ENCODE measurements around the gene RASAL3.

Gene RASAL3

DNA sequence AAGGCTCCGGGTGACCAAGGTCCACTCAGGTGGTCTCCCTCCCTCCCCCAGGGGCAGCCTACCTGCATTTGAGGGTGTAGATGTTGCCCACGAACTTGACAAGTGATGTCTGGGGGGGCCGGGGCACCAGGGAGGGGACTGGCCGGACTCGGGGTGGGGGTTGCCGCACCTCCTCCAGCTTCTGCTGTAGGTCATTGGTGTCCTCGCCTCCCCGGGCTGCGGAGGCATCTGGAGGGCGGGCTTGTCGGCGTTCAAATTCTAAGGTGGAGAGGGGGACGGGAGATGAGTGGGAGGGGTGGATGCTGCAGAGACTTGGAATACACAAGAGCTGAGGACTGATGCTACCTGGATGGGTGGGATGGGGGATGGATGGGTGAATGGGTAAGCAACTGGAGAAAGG lies 40.2 kb downstream of the RASAL3 start:
- no peak overlapping the region for H3K27ac ChIP-seq (ENCODE audit: low read length)
- no peaks in the 10 kb centered on the region for H3K27me3 ChIP-seq (replicated peaks; ENCODE audit: insufficient read depth, low read length)
- H3K36me3 ChIP-seq (replicated peaks; ENCODE audit: insufficient read depth, low read length): peaks cover 8% of the 10 kb centered on the region; the same call in 1 of the 2 replicates
- H3K9ac ChIP-seq (ENCODE audit: low read length): no peak overlapping the region
- no peaks in the 10 kb centered on the region for H3K9me2 ChIP-seq (replicated peaks; ENCODE audit: insufficient read depth, low read length)
- H3F3A ChIP-seq (ENCODE audit: insufficient read depth, low read length): peaks cover 7% of the 10 kb centered on the region; the same call in 1 of the 2 replicates
- H2AFZ ChIP-seq (ENCODE audit: low read length): no peak overlapping the region
- H4K20me1 ChIP-seq (ENCODE audit: insufficient read depth, low read length): no peaks in the 10 kb centered on the region
- no peak overlapping the region for H3K4me2 ChIP-seq (ENCODE audit: low read depth, low read length)
- no peak for DNase-seq
- TF ChIP-seq EZH2 (optimal IDR thresholded peaks at IDR 0.05; ENCODE audit: low read depth, low read length) (no peak), EZH2phosphoT487 (IDR thresholded peaks at IDR 0.05; ENCODE audit: low read length) (no peak)
- TF ChIP-seq, protein P1, sequence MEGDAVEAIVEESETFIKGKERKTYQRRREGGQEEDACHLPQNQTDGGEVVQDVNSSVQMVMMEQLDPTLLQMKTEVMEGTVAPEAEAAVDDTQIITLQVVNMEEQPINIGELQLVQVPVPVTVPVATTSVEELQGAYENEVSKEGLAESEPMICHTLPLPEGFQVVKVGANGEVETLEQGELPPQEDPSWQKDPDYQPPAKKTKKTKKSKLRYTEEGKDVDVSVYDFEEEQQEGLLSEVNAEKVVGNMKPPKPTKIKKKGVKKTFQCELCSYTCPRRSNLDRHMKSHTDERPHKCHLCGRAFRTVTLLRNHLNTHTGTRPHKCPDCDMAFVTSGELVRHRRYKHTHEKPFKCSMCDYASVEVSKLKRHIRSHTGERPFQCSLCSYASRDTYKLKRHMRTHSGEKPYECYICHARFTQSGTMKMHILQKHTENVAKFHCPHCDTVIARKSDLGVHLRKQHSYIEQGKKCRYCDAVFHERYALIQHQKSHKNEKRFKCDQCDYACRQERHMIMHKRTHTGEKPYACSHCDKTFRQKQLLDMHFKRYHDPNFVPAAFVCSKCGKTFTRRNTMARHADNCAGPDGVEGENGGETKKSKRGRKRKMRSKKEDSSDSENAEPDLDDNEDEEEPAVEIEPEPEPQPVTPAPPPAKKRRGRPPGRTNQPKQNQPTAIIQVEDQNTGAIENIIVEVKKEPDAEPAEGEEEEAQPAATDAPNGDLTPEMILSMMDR (IDR thresholded peaks at IDR 0.05; ENCODE audit: low read length): no peak
- no peak overlapping the region for H3K4me3 ChIP-seq (ENCODE audit: low read length)
- peaks cover 14% of the 10 kb centered on the region for H3K79me2 ChIP-seq (ENCODE audit: low read length)
- H3K9me3 ChIP-seq (replicated peaks; ENCODE audit: insufficient read depth, low read length): no peaks in the 10 kb centered on the region
- H3K4me1 ChIP-seq (ENCODE audit: low read length): 0 out of 2 replicates have a peak, but pooled peaks cover 5% of the 10 kb centered on the region

DNA sequence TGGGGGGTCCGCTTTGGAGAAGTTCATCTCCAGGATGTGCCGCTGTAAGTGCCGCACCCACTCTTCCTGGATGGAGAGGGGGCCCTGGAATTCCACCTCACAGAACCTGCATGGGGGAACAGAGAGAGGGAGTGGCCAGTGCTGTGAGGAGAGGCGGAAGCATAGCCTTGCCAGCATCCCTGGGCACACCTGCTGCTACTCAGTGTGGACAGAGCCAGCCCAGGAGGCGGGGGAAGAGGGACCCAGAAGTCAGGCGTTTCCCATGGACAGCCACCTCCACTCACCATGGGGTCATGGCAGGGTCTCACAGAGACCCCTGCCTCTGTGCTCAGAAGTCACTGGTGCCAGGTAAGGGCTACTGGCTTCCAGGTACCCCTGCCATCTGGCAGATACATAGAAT lies 41.2 kb downstream of the RASAL3 start:
- H3K27me3 ChIP-seq (replicated peaks; ENCODE audit: insufficient read depth, low read length): no peaks in the 10 kb centered on the region
- peaks cover 11% of the 10 kb centered on the region for H3K79me2 ChIP-seq (ENCODE audit: low read length)
- no peak overlapping the region for H2AFZ ChIP-seq (ENCODE audit: low read length)
- no peak overlapping the region for H3K4me2 ChIP-seq (ENCODE audit: low read depth, low read length)
- H3K9ac ChIP-seq (ENCODE audit: low read length): no peak overlapping the region
- H4K20me1 ChIP-seq (ENCODE audit: insufficient read depth, low read length): no peaks in the 10 kb centered on the region
- H3K9me2 ChIP-seq (replicated peaks; ENCODE audit: insufficient read depth, low read length): no peaks in the 10 kb centered on the region
- H3K4me1 ChIP-seq (ENCODE audit: low read length): 0 out of 2 replicates have a peak, but pooled peaks cover 5% of the 10 kb centered on the region
- H3K36me3 ChIP-seq (replicated peaks; ENCODE audit: insufficient read depth, low read length): peaks cover 8% of the 10 kb centered on the region; the same call in 1 of the 2 replicates
- H3K27ac ChIP-seq (ENCODE audit: low read length): no peak overlapping the region
- H3K4me3 ChIP-seq (ENCODE audit: low read length): no peak overlapping the region
- H3K9me3 ChIP-seq (replicated peaks; ENCODE audit: insufficient read depth, low read length): no peaks in the 10 kb centered on the region
- TF ChIP-seq, protein P1 (IDR thresholded peaks at IDR 0.05; ENCODE audit: low read length): no peak
- TF ChIP-seq EZH2phosphoT487 (IDR thresholded peaks at IDR 0.05; ENCODE audit: low read length): no peak
- no peak for DNase-seq
- peaks cover 7% of the 10 kb centered on the region; the same call in 1 of the 2 replicates for H3F3A ChIP-seq (ENCODE audit: insufficient read depth, low read length)

DNA sequence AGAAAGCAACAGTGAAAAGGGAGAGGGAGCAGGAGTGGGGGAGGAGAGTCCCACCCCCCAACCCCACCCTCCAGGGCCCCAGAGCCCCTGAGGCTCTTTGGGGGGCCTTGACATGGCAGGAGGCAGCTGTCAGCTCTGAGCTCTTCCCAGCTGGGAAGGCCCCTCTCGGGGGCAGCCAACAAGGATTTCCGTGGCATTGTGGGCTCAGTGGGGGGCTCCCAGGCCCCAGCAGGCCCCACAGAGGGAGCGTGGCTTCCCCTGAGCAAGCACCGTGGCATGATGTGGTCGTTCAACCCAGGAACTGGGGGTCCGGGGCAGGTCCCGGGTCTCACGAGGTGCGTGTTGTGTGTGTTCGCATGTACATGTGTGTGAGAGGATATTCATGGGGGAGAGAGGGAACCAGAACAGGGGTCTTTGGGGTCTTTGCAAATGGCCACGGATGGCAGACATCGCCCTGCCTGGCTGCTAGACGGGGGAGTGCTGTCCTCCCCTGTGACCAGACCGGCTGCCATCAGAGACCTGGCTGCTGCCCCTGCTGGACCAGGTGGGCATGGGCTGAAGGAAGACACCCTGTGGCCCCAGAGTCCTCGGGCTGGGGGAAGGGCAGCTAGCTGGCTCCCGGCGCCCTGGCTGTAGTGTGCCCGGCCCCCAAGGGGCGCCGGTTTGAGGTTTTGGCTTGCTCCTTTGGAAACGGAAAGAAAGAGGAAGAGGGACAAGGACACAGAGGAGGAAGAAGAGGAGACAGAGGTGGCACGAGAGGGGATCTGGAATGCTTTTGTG lies 41.9 kb downstream of the RASAL3 start:
- TF ChIP-seq, protein P1 (IDR thresholded peaks at IDR 0.05; ENCODE audit: low read length): no peak
- no peak for TF ChIP-seq EZH2phosphoT487 (IDR thresholded peaks at IDR 0.05; ENCODE audit: low read length)
- no peak overlapping the region for H2AFZ ChIP-seq (ENCODE audit: low read length)
- peaks cover 8% of the 10 kb centered on the region; the same call in 1 of the 2 replicates for H3K4me1 ChIP-seq (ENCODE audit: low read length)
- H3K27ac ChIP-seq (ENCODE audit: low read length): no peak overlapping the region
- no peaks in the 10 kb centered on the region for H3K9me2 ChIP-seq (replicated peaks; ENCODE audit: insufficient read depth, low read length)
- H3K79me2 ChIP-seq (ENCODE audit: low read length): peaks cover 16% of the 10 kb centered on the region
- no peak overlapping the region for H3K9ac ChIP-seq (ENCODE audit: low read length)
- DNase-seq: no peak
- H3K9me3 ChIP-seq (replicated peaks; ENCODE audit: insufficient read depth, low read length): no peaks in the 10 kb centered on the region
- H3K4me3 ChIP-seq (ENCODE audit: low read length): no peak overlapping the region
- H3K36me3 ChIP-seq (replicated peaks; ENCODE audit: insufficient read depth, low read length): peaks cover 8% of the 10 kb centered on the region; the same call in 1 of the 2 replicates
- peaks cover 7% of the 10 kb centered on the region; the same call in 1 of the 2 replicates for H3F3A ChIP-seq (ENCODE audit: insufficient read depth, low read length)
- no peaks in the 10 kb centered on the region for H3K27me3 ChIP-seq (replicated peaks; ENCODE audit: insufficient read depth, low read length)
- no peak overlapping the region for H3K4me2 ChIP-seq (ENCODE audit: low read depth, low read length)
- H4K20me1 ChIP-seq (ENCODE audit: insufficient read depth, low read length): no peaks in the 10 kb centered on the region

All from MM.1S (cell line).